ENCODE data around the gene RANBP9.

RANBP9 gene

GRCh38 chr6:13711733-13712598 is at the start of gene RANBP9:
Gene RANBP9, minus strand, starts transcription at chr6:13711835. Its CDS starts 330 bp downstream, at chr6:13711505.
- H3K36me3 ChIP-seq (ENCODE audit: insufficient read depth), result no peaks in the 10 kb centered on the region
- H3K27me3 ChIP-seq (ENCODE audit: insufficient read depth, low read depth), result no peaks in the 10 kb centered on the region
- no peak within 1 kb of the TSS for H3K4me3 ChIP-seq (IDR thresholded peaks at IDR 0.05; ENCODE audit: insufficient read depth, low read depth, low read length)
- TF ChIP-seq CTCF (conservative IDR thresholded peaks at IDR 0.05; ENCODE audit: low read depth, low read length), result no peak
- peaks cover 44% of the 10 kb centered on the region for H3K4me1 ChIP-seq (ENCODE audit: low read depth, poor library complexity, severe bottlenecking)
- H3K4me2 ChIP-seq, result peak within 1 kb of the TSS; percentile 77
- 0 out of 2 replicates have a peak, but pooled peaks cover 7% of the 10 kb centered on the region for H4K20me1 ChIP-seq (ENCODE audit: insufficient read depth)
- H3K27ac ChIP-seq, result peak within 1 kb of the TSS; percentile 84
- peak within 1 kb of the TSS; percentile 77 for H3K9ac ChIP-seq
- peak within 1 kb of the TSS; percentile 80 for H2AFZ ChIP-seq (ENCODE audit: low read depth)
- peaks cover 39% of the 10 kb centered on the region for H3K79me2 ChIP-seq (ENCODE audit: insufficient read depth, low read depth)

- Histone ChIP-seq H3K9ac (no peak overlapping the region), H3K4me3 (IDR thresholded peaks at IDR 0.05; ENCODE audit: insufficient read depth, low read depth, low read length) (no peak overlapping the region), H3K27me3 (ENCODE audit: insufficient read depth, low read depth) (no peaks in the 10 kb centered on the region), H3K4me2 (no peak overlapping the region), H3K36me3 (ENCODE audit: insufficient read depth) (no peaks in the 10 kb centered on the region), H4K20me1 (ENCODE audit: insufficient read depth) (no peaks in the 10 kb centered on the region), H2AFZ (ENCODE audit: low read depth) (no peak overlapping the region), H3K4me1 (ENCODE audit: low read depth, poor library complexity, severe bottlenecking) (peaks cover 30% of the 10 kb centered on the region), H3K27ac (no peak overlapping the region), H3K79me2 (ENCODE audit: insufficient read depth, low read depth) (no peaks in the 10 kb centered on the region)
- no peak for TF ChIP-seq CTCF (conservative IDR thresholded peaks at IDR 0.05; ENCODE audit: low read depth, low read length)
Observed at GRCh38 chr6:13760307-13761304, 49.0 kb upstream of the RANBP9 start.

GRCh38 chr6:13759025-13759424 is 47.4 kb upstream of the RANBP9 start:
- no peaks in the 10 kb centered on the region for H3K27me3 ChIP-seq (ENCODE audit: insufficient read depth, low read depth)
- H3K36me3 ChIP-seq (ENCODE audit: insufficient read depth), result no peaks in the 10 kb centered on the region
- no peak overlapping the region for H3K4me2 ChIP-seq
- no peak for TF ChIP-seq CTCF (conservative IDR thresholded peaks at IDR 0.05; ENCODE audit: low read depth, low read length)
- H2AFZ ChIP-seq (ENCODE audit: low read depth), result no peak overlapping the region
- H3K9ac ChIP-seq, result no peak overlapping the region
- H3K4me1 ChIP-seq (ENCODE audit: low read depth, poor library complexity, severe bottlenecking), result peaks cover 26% of the 10 kb centered on the region
- H4K20me1 ChIP-seq (ENCODE audit: insufficient read depth), result no peaks in the 10 kb centered on the region
- no peak overlapping the region for H3K4me3 ChIP-seq (IDR thresholded peaks at IDR 0.05; ENCODE audit: insufficient read depth, low read depth, low read length)
- no peak overlapping the region for H3K27ac ChIP-seq
- H3K79me2 ChIP-seq (ENCODE audit: insufficient read depth, low read depth), result no peaks in the 10 kb centered on the region

GRCh38 chr6:13754644-13755043 is 43.0 kb upstream of the RANBP9 start:
- no peaks in the 10 kb centered on the region for H3K79me2 ChIP-seq (ENCODE audit: insufficient read depth, low read depth)
- peaks cover 9% of the 10 kb centered on the region for H3K4me1 ChIP-seq (ENCODE audit: low read depth, poor library complexity, severe bottlenecking)
- H3K36me3 ChIP-seq (ENCODE audit: insufficient read depth), result no peaks in the 10 kb centered on the region
- H3K27ac ChIP-seq, result no peak overlapping the region
- no peak overlapping the region for H3K4me2 ChIP-seq
- H2AFZ ChIP-seq (ENCODE audit: low read depth), result no peak overlapping the region
- H4K20me1 ChIP-seq (ENCODE audit: insufficient read depth), result no peaks in the 10 kb centered on the region
- H3K27me3 ChIP-seq (ENCODE audit: insufficient read depth, low read depth), result no peaks in the 10 kb centered on the region
- TF ChIP-seq CTCF (conservative IDR thresholded peaks at IDR 0.05; ENCODE audit: low read depth, low read length), result no peak
- no peak overlapping the region for H3K4me3 ChIP-seq (IDR thresholded peaks at IDR 0.05; ENCODE audit: insufficient read depth, low read depth, low read length)
- no peak overlapping the region for H3K9ac ChIP-seq

Data from KMS-11 (cell line).